HG02973 (cell line): ENCODE measurements around the gene SAE1.
"Not testable (repeated sequence)": the region's sequence is repeated elsewhere in the genome, so short reads cannot be mapped to it uniquely, and the experiment has no call there.

Source experiments
- ATAC-seq: cut with Tn5 transposase; IDR thresholded peaks from one replicate; pipeline ENCODE4 v1.9.1; 2021; ENCODE audit warnings: moderate library complexity; ENCODE audit not compliant: unreplicated experiment

The SAE1 gene

DNA sequence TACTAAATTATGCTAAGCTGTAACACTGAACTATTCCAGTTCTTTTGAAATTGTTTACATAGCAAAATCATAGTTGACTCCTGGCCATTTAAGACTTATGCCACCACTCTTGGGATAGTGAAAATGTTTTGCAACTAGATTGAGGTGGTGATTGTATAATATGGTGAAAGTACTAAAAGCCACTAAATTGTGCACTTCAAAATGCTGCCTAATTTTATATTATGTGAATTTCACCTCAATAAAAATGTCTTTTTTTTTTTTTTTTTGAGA is 5.0 kb upstream of the SAE1 start:
- ATAC-seq = no peak

DNA sequence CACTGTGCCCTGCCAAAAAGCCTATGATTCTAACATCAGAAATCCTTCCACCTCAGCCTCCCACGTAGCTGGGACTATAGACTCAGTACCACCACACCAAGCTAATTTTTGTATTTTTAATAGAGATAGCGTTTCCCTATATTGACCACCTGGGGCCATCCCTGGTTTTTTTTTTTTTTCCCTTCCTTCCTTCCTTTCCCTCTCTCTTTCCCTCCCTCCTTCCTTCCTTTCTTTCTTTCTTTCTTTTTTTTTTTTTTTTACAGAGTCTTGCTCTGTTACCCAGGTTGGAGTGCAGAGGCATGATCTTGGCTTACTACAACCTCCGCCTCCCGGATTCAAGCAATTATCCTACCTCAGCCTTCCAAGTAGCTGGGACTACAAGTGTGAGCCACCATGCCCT is 1.1 kb upstream of the SAE1 start:
- no peak for ATAC-seq

DNA sequence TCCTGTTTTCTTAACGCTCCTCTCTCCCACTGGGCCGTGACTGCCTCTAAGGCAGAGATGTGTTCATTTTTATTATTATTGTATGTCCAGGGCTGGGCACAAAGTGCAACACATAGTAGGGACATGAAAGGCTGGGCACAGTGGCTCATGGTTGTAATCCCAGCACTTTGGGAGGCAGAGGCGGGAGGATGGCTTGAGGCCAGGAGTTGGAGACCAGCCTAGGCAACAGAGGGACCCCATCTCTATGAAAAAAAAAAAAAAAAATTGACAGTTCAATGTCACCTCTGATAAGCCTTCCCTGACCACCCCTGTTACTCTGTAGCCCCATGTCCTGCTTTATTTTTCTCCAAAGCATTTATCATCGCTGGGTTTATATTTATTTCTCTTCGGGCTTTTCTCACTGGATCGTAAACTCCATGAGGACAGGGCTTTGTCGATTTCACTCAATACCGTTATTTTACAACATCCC is 481 bp upstream of the SAE1 start:
- no peak for ATAC-seq

DNA sequence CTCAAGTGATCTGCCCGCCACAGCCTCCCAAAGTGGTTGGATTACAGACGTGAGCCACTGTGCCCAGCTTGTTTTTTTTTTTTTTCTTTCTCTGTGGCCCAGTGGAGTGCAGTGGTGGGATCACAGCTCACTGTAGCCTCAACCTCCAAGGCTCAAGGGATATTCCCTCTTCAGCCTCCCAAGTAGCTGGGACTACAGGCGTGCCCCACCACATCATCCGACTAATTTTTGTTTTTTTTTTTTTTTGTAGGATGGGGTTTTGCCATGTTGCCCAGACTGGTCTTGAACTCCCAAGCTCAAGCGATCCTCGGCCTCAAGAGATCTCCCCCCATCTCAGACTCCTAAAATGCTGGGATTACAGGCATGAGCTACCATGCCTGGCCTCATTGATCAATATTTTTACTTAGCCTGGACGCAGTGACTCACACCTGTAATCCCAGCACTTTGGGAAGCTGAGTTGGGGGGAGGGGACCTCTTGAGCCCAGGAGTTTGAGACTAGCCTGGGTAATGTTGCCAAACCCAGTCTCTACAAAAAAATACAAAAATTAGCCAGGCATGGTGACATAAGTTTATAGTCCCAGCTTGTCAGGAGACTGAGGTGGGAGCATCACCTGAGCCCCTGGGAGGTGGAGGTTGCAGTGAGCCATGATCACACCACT is 1.7 kb downstream of the SAE1 start:
- ATAC-seq = no peak

DNA sequence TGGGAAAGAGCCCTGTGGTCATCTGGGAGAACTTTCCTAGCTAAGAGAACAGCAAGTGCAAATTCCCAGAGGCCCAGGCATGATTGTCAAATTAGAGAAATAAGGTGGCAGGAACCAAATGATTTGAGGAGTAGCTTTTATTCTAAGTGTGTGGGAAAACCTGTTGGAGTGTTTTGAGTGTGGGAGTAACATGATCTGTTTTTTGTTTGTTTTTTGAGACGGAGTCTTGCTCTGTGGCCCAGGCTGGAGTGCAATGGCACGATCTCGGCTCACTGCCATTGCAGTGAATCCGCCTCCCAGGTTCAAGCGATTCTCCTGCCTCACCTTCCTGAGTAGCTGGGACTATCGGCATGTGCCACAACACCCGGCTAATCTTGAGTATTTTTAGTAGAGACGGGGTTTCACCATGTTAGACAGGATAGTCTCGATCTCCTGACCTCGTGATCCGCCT is 2.4 kb downstream of the SAE1 start:
- ATAC-seq = no peak

DNA sequence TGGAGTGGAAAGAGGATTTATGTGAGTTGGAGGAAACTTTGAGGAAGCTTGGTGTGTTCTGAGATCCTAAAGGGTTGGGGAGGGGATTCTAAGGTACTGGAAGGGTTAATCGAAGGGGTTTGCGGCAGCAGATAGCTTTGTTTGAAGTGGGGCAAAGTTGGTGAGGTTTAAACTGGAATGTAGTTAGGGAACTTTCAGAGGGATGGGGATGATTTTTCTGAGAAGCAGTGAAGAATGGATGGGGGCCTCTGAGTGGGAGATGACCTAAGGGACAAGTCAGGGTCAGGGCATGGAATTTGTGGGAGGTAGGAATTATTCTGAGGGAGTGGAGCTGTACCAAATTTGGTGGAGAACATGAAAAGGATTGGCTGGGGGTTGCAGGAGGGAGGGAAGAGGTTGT is 3.9 kb downstream of the SAE1 start:
- ATAC-seq = no peak

DNA sequence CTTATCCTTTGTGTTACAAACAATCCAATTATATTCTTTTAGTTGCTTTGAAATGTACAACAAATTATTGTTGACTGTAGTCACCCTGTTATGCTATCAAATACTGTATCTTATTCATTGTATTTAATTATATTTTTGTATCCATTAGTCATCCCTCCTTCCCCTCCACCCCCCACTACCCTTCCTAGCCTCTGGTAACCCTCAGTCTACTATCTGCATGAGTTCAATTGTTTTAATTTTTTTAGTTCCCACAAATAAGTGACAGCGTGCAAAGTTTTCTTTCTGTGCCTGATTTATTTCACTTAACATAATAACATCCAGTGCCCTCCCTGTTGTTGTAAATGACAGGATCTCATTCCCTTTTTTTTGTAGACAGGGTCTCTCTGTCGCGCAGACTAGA is 4.5 kb downstream of the SAE1 start:
- no peak for ATAC-seq

DNA sequence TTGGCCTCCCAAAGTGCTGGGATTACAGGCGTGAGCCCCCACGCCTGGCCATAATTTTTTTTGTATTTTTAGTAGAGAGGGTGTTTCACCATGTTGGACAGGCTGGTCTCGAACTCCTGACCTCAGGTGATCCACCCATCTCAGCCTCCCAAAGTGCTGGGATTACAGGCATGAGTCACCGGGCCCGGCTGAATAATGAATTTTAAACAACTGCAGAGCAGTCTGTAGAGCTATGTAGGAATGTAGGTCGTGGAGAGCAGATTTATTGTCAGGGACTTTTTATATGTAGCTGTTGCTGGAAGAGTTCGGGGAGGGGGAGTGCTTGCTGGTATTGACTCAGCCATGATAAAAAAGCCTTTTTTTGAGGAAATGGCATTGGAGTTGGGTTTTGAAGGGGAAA is 10.6 kb downstream of the SAE1 start:
- not testable (repeated sequence) for ATAC-seq

DNA sequence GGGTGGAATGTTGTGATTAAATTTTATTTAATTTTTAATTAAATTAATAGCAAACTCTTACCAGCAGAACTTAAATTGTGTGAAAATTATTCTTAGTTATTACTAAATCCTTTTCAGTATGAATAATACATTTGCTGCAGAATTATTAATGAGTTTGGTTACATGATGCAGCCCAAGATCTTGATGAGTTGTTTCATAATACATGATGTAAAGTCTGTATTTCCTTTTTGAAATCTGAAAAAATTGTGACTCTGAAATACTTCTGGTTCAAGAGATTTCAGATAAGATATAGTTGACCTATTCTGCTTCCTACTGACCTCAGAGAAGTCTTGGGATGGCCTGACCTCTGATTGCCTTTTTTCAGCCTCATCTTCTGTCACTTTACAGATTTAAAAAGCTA is 11.1 kb downstream of the SAE1 start:
- no peak for ATAC-seq

DNA sequence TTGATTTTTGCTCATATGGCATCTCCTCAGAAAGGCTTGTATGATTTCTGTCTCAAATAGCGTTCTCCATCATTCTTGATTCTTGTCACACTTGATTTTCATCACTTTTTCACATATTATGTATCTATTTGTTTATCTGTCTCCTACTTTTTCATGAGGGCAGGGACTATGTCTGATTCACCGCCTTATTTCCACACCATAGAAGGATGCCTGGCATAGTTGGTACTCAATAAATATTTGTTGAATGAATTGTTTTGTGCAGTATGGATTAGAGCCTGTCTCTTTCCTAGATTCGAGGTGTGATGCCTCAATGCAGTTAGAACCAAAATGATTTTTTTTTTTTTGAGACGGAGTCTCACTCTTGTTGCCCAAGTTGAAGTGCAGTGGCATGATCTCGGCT is 12.1 kb downstream of the SAE1 start:
- ATAC-seq = no peak

DNA sequence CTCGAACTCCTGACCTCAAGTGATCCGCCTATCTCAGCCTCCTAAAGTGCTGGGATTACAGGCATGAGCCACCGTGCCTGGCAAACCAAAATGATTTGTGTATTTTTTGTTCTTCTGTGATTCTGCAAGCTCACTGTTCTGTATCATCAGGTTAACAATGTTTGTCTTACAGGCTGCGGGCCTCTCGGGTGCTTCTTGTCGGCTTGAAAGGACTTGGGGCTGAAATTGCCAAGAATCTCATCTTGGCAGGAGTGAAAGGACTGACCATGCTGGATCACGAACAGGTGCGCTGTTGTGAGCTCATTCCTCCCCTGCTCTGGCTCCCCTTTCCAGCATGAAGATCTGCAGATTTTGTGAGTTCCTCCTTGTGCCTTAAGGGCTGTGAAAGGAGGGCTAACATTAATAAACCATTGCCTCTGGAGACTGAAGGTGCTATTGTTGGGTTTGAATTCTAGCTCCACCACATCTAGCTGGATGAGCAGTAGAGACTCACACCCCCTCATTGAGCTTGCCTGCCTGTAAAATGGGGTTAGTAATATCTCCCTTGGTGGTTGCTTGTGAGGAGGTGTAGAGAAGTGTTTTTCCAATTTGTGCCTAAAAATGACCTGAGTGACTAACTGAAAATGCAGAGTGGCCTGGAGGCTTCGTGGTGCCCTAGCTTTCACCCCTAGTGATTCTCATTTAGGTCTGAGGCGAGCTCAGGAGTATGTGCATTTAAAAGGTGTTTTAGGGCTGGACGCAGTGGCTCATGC is 12.9 kb downstream of the SAE1 start:
- no peak for ATAC-seq

DNA sequence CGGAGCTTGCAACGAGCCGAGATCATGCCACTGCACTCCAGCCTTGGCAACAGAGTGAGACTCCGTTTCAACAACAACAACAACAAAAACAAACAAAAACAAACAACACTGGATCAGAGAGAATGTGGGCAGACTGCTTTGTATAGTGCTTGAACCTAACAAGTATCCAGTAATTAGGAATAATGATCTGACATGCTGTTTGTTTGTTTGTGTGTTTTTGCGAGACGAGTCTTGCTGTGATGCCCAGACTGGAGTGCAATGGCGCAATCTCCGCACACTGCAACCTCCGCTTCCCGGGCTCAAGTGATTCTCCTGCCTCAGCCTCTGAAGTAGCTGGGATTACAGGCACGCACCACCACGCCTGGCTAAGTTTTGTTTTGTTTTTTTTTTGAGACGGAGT is 14.0 kb downstream of the SAE1 start:
- no peak for ATAC-seq

DNA sequence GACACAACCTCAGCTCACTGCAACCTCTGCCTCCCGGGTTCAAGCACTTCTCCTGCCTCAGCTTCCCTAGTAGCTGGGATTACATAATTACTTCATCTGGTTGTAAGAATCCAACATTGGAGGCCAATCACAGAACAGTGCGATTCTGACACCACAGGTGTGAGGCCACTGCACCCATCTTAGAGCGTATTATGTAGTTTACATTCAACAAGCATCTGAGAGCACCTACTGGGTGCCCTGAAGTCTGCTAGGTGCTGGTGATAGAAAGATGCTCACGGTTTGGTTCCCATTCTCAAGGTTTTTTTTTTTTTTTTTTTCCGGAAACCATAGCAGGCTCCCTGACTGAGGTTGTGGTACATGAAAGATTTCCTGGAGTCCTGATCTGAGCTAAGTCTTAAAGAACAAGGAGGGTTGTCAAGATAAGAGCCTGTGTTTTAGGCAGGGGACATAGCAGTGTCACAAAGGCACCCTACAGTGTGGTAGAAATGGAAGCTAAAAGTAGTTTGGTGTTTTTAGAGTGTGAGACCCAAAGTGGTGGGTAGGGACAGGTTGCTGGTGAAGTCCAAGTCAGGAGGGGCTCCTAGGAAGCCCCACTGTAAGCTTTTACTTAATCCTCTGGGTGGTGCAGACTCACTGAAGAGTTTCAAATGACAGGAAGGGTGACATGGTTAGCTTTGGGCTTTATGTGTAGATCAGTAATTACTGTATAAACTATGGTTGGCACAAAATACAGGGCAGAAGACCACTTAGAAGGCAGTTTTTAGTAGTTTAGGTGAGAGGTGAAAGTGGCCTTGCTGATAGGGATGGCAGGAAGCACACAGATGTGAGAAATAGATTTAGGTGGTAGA is 15.2 kb downstream of the SAE1 start:
- ATAC-seq = no peak

DNA sequence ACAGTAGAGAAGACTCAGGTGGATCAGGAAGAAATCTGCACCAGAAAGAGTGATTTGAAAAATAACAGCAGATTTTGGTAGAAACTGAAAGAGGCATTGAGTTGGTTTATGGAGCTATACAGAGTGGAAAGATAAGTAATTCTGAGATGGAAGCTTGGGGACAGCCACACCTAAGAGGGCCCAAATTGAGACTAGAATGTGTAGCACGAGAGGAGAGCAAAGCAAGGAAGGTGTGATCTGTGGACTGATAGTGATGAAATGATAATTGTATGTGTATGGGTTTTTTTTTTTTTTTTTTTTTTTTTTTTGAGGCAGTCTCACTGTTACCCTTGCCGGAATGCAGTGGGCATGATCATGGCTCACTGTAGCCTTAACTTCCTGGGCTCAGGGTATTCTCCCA is 16.3 kb downstream of the SAE1 start:
- no peak for ATAC-seq

DNA sequence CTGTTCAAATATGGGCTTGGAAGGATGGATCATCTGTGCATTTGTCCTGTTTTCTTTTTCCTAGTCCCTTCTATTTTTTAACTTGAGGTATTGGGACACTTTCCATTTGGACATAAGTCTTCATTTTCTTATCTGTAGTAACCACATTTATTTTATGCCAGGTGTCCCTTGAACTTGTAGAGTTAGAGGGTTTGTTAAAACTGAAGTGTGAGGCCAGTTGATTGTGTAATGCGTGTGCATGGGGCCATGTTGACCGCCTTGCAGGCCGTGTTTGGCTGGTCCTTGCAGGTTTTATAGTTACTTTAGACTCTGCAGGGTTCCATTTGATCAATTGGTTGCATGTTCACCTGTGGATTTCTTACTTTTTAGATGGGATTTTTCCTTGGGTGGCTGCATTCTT is 21.0 kb downstream of the SAE1 start:
- ATAC-seq = no peak

DNA sequence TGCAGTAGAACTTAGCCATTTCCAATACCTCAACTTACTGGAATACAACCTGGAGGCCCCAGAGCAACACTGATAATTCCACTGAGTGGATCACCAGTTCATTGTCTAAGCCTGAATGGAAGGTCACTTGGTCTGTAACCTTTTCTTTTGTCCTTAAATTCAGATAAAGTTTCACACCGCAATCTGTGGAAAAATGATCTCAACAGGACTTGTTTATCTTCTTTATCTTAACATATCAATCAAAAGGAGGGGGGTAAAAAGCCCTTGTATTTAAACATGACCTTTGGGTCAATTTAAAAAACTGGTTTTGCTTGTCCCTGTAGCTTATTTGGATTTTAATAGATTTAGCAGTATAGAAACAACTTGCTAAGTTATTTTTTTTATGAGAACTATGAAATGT is 21.6 kb downstream of the SAE1 start:
- ATAC-seq = no peak

DNA sequence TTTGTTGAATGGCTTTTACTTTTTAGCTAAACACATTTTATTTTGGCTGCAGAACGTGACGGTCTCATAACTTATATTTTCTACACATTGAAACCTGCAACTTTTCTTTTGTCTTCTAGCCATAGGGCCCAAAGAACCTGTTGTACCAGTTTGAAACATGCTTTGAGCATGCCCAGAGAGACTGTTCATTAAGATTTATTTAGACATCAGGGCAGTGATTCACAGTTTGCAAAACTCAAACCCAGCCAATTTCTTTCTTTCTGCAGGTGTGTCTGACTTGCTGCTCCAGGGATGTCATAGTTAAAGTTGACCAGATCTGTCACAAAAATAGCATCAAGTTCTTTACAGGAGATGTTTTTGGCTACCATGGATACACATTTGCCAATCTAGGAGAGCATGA is 22.0 kb downstream of the SAE1 start:
- ATAC-seq = no peak

DNA sequence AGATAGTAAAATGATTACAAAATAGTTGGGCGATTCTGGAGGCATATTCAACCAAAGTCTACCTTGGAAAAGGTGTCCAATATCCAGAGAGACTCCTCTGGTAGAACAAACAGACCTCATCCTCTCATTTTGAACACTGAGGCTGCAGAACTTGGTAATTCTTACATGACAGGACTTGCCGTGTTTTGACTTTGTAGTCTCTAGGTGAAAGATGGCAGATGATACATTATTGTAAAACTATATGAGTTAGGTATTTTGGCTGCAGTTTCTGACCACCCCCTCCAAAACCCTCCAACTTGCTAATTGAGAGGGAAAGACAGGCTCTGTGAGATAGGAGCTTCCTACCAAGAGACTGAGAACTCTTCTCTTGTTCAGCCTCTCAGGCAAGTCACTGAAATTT is 22.6 kb downstream of the SAE1 start:
- no peak for ATAC-seq

DNA sequence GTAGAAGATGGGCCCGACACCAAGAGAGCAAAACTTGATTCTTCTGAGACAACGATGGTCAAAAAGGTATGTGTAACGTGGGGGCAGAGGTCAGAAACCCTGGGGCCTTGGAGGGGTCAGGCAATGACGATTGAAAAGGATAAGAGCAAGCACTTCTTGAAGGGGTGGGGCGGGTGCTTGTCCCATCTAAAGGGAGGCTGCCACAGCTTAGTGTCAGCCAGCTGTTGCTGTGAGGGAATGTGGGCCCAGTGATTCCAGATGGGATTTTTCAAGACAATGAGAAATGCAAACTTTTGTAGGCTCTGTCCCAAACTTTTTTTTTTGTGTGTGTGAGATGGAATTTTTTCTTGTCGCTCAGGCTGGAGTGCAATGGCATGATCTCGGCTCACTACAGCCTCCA is 24.5 kb downstream of the SAE1 start:
- no peak for ATAC-seq

DNA sequence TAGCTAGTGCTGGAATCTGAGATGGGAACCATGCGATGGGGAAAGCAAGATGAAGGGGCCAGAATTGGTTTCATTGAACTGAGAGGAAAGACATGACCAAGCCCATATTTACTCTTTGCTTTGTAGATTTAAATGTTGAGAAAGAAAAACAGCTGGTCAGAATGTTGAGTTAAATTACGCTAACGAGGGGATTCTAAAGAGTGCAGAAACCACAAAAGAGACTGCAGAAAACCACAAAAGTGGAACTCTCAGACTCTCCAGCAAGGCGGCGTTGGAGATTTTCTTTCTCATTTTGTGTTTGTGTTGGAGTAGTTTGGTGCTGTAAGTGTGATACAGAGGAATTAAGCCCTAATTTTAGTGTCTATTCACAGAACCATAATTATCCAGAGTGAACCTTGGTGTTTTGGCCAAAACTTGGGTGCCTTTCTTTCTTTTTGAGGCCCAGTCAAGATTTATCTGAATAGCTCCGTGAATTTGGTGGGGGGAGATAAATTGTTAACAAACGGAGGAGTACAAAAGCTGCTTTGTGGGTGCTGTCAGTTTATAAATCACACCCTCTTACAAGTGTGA is 26.3 kb downstream of the SAE1 start:
- no peak for ATAC-seq

DNA sequence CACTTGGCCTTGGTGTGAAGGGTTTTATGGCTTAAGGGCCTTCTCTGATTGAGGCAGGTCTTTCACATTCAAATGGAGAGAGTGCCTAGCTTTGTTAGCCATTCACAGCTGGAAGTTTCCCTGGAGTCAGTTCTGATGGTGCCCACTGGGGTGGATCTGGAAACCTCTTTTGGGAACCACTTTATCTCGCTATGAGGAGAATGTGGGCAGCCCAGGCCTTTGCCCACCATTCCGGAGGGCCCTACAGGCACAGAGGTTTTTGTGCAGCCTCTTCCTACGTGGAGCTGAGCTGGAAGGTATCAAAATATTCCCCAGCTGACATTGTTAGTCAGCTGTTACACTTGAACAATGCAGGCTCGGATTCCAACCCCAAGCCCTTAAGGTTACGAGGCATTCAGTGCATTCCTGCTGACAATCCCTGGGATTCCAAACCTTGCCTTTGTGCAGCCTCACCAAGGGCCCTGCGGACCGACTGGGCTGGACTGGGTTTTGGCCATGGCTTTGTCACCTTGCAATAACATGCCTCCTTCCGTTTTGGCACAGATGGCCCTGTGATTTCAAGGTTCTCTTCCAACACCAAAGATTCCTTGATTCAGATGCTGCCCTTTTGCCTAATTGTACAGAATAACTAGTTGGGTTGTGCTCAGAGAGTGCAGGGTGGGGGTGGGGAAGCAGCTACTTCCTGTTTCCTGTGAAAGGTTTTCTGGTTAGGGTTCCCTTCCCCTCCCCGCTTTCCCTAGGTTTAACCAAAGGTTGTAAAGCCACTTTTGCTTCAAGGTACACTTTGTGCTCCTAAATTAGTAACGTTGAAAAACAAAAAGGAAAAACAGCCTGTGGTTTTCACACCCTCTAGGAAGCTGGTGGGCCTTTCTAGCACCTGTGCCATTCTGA is 27.0 kb downstream of the SAE1 start:
- ATAC-seq = no peak
